H7 (cell line): ENCODE results near the gene ZIC4. TPM values are rescaled to one million over a fixed set of nuclear protein-coding genes. Genes with fewer than 3 reads are reported as not detected.

Experiments used
- DNase-seq: peaks from one replicate; pipeline ENCODE4 v3.0.0; 2012
- H3K27me3 ChIP-seq: 2 replicates; pipeline ENCODE4 v1.6.0; 2011; ENCODE audit warnings: mild to moderate bottlenecking, low read length; ENCODE audit not compliant: control insufficient read depth, insufficient read depth
- H3K36me3 ChIP-seq: replicated peaks from 2 replicates; pipeline ENCODE4 v1.5.1; 2011; ENCODE audit warnings: low read length; ENCODE audit not compliant: control insufficient read depth, insufficient read depth
- H3K4me3 ChIP-seq: 2 replicates; pipeline ENCODE4 v1.5.1; 2011; ENCODE audit warnings: low read depth, mild to moderate bottlenecking, control low read depth, low read length, moderate library complexity; ENCODE audit not compliant: insufficient read depth
- total RNA-seq: library from RNA; depleted of rRNA; stranded (reverse); fragments of >200 nt; shearing (Covaris generic); gene quantifications from 2 replicates; pipeline ENCODE4 v1.2.3, GENCODE V29; 2014

Gene ZIC4
- total RNA-seq, 1 experiment from 2014 or later: 0.59 TPM

- no peak overlapping the region for H3K4me3 ChIP-seq
- H3K27me3 ChIP-seq: peaks cover 100% of the 10 kb centered on the region
- H3K36me3 ChIP-seq: no peaks in the 10 kb centered on the region
- DNase-seq: no peak
These were observed 37.7 kb downstream of the ZIC4 start for GRCh38 chr3:147368561-147369221.

GRCh38 chr3:147368151-147368550 is 38.2 kb downstream of the ZIC4 start:
- Histone ChIP-seq H3K4me3 (no peak overlapping the region), H3K36me3 (no peaks in the 10 kb centered on the region), H3K27me3 (peaks cover 98% of the 10 kb centered on the region)
- no peak for DNase-seq

GRCh38 chr3:147367676-147368075 is 38.7 kb downstream of the ZIC4 start:
- no peak overlapping the region for H3K4me3 ChIP-seq
- DNase-seq: no peak
- H3K36me3 ChIP-seq: no peaks in the 10 kb centered on the region
- peaks cover 95% of the 10 kb centered on the region for H3K27me3 ChIP-seq

- no peak for DNase-seq
- H3K4me3 ChIP-seq: no peak overlapping the region
- H3K36me3 ChIP-seq: no peaks in the 10 kb centered on the region
- peaks cover 86% of the 10 kb centered on the region for H3K27me3 ChIP-seq
These were observed 40.9 kb downstream of the ZIC4 start for GRCh38 chr3:147365196-147366115.

- H3K4me3 ChIP-seq: no peak overlapping the region
- H3K27me3 ChIP-seq: peaks cover 86% of the 10 kb centered on the region
- no peak for DNase-seq
- no peaks in the 10 kb centered on the region for H3K36me3 ChIP-seq
These were observed 41.6 kb downstream of the ZIC4 start for GRCh38 chr3:147364771-147365170.

GRCh38 chr3:147361454-147362420 is 44.6 kb downstream of the ZIC4 start:
- peaks cover 86% of the 10 kb centered on the region for H3K27me3 ChIP-seq
- H3K36me3 ChIP-seq: no peaks in the 10 kb centered on the region
- DNase-seq: peak; percentile 78
- no peak overlapping the region for H3K4me3 ChIP-seq

GRCh38 chr3:147360646-147361453 is 45.5 kb downstream of the ZIC4 start:
- H3K36me3 ChIP-seq: no peaks in the 10 kb centered on the region
- DNase-seq: peak; percentile 73
- H3K27me3 ChIP-seq: peaks cover 86% of the 10 kb centered on the region
- no peak overlapping the region for H3K4me3 ChIP-seq

GRCh38 chr3:147360051-147360439 is 46.3 kb downstream of the ZIC4 start:
- Histone ChIP-seq H3K4me3 (no peak overlapping the region), H3K36me3 (no peaks in the 10 kb centered on the region), H3K27me3 (peaks cover 86% of the 10 kb centered on the region)
- DNase-seq: no peak

GRCh38 chr3:147359177-147360050 is 46.9 kb downstream of the ZIC4 start:
- H3K4me3 ChIP-seq: no peak overlapping the region
- no peak for DNase-seq
- no peaks in the 10 kb centered on the region for H3K36me3 ChIP-seq
- peaks cover 85% of the 10 kb centered on the region for H3K27me3 ChIP-seq

- Histone ChIP-seq H3K4me3 (no peak overlapping the region), H3K27me3 (peaks cover 83% of the 10 kb centered on the region), H3K36me3 (no peaks in the 10 kb centered on the region)
- DNase-seq: no peak
These were observed 48.0 kb downstream of the ZIC4 start for GRCh38 chr3:147358144-147358992.

GRCh38 chr3:147356909-147357900 is 49.1 kb downstream of the ZIC4 start:
- no peak for DNase-seq
- H3K36me3 ChIP-seq: no peaks in the 10 kb centered on the region
- peaks cover 87% of the 10 kb centered on the region for H3K27me3 ChIP-seq
- H3K4me3 ChIP-seq: no peak overlapping the region
